Activated naive CD4-positive, alpha-beta T cell treated with anti-CD3 and anti-CD28 coated beads, Interleukin-2, amount 10 ng/mL, durations not matched to agents 7 days and 5 days (primary cell): Measurements from ENCODE around the gene JDP2.

Experiments used
- CTCF ChIA-PET: fragments of 350-600 bp; sonication (Branson Sonifier 250); formaldehyde crosslinking; loops from one replicate; lab custom pipeline; 2021; ENCODE audit warnings: antibody characterized with exemption; lab: Charles Lee
- DNase-seq: peaks from one replicate; pipeline ENCODE4 v3.0.0-alpha.2; 2020
- H3K27ac Mint-ChIP-seq: one replicate; pipeline ENCODE4 v1.8.0; 2021; ENCODE audit warnings: mild to moderate bottlenecking, moderate library complexity, mixed read lengths
- H3K27me3 Mint-ChIP-seq: one replicate; pipeline ENCODE4 v1.8.0; 2021; ENCODE audit warnings: mild to moderate bottlenecking, mixed read lengths
- H3K36me3 Mint-ChIP-seq: one replicate; pipeline ENCODE4 v1.8.0; 2021; ENCODE audit warnings: mixed read lengths
- H3K4me1 Mint-ChIP-seq: one replicate; pipeline ENCODE4 v1.8.0; 2021; ENCODE audit warnings: mixed read lengths
- H3K4me3 Mint-ChIP-seq: one replicate; pipeline ENCODE4 v1.8.0; 2021; ENCODE audit warnings: mild to moderate bottlenecking, moderate library complexity, mixed read lengths
- H3K9me3 Mint-ChIP-seq: one replicate; pipeline ENCODE4 v1.8.0; 2021; ENCODE audit warnings: mixed read lengths

The JDP2 gene

DNA sequence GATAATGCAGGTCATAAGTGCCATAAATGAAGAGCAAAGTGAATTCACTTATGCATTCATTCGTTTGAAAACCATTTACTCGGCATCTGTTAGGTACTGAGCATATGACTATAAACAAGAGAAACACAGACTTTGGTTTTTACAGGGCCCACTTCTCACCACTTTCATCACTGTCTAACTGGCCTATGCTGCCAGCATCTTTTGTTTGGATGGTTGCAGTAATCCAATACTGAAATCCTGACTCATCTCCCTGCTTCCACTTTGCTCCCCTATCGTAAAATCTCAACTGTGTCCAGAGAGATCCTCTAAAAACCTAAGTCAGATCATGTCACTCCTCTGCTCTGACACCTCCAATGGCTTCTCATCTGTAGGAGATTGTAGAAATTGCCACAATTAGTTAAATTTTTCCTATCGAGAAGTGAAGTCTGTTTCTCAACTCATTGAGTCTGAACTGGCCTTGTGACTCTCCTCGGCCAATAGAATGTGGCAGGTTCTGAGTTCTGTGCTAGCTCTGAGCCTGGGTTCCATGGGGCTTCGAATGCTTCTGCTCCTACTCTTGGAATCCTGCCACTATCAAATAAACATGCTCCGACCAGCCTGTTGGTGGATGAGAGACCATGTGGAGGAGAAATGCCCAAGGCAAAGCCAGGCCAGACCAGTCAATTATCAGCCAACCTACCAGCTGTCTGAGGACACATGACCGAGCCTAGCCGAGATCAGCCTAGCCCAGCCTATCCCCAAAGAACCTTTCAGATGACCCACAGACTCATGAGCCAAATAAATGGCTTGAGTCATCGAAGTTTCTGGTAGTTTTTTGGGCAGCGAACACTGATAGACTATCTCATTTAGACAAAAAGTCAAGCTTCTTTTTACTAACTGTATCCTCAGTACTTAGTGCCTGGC lies 92.3 kb downstream of the JDP2 start:
- H3K4me1 Mint-ChIP-seq = peaks cover 66% of the 10 kb centered on the region
- H3K9me3 Mint-ChIP-seq = no peaks in the 10 kb centered on the region
- peaks cover 6% of the 10 kb centered on the region for H3K27me3 Mint-ChIP-seq
- peak overlapping the region; percentile 0 for H3K27ac Mint-ChIP-seq
- CTCF ChIA-PET = interaction anchor here (0.8 to 12.5 kb wide), 10 partner anchors 10 to 135 kb away, joined by 4 to 161 read pairs (median 8); partner anchors contain the start of gene FLVCR2
- H3K36me3 Mint-ChIP-seq = peaks cover 22% of the 10 kb centered on the region
- no peak for DNase-seq
- H3K4me3 Mint-ChIP-seq = no peak overlapping the region

DNA sequence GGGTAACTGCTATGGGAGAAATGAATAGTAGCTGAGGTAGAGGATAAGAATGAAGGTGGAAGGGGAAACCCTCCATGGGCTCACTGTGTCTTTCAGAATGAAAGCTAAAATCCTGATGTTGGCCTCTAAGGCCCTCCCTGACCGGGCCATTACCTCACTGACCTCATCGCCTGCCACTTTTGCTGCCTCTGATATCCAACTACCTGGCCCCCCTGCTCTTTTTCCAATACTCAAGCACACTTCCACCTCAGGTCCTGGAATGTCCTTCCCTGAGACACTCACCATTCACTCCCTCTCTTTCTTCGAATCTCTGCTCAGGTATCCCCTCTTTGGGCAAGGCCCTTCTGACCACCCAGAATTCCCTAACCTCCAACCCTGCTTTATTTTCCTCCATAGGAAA lies 93.0 kb downstream of the JDP2 start:
- Mint-ChIP-seq H3K36me3 (peaks cover 29% of the 10 kb centered on the region), H3K4me3 (no peak overlapping the region), H3K9me3 (no peaks in the 10 kb centered on the region), H3K27ac (peak overlapping the region; percentile 99), H3K4me1 (peaks cover 64% of the 10 kb centered on the region), H3K27me3 (peaks cover 4% of the 10 kb centered on the region)
- DNase-seq = no peak
- CTCF ChIA-PET = interaction anchor here (0.8 to 12.5 kb wide), 7 partner anchors 9 to 56 kb away, joined by 4 to 161 read pairs (median 13); no protein-coding TSS in a partner anchor

DNA sequence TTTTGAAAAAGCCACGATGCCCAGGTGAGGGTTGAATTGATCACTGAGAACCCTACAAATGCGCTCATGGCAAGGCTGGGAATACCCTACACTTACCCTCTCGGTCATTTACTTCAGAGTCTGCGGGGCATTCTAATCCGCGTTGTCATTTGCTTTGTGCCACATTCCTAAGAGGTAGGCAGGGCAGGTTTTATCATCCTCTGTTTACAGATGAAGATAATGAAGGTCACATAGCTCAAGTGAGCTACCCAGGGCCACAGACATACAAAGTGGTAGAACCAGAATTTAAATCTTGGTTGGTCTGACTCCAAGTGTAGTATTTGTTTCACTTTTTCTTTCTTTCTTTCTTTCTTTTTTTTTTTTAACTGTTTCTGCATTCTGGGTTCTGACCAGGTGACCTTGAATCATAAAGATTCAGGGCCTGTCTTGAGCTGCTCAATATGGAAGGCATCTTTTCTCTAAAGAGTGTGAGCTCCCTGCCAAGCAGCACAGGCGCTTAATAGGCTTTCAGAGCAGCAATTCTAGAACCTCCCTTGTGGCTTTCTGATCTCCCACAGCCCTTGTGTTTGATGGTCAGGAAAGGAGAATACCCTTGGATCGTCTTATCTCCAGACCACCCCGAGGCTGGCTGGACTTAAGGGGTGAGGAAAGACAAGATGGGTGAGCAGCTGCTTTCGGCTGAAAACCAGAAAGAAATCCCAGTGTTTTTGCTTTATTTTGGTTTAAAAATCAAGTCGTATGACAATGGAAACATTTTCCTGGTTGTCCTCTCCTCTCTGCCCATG lies 93.8 kb downstream of the JDP2 start:
- Mint-ChIP-seq H3K36me3 (peaks cover 37% of the 10 kb centered on the region), H3K4me1 (peaks cover 65% of the 10 kb centered on the region), H3K27ac (peak overlapping the region; percentile 99), H3K27me3 (peaks cover 4% of the 10 kb centered on the region), H3K9me3 (no peaks in the 10 kb centered on the region), H3K4me3 (peak overlapping the region; percentile 99)
- peak; percentile 38 for DNase-seq
- CTCF ChIA-PET = interaction anchor here (1.4 to 12.5 kb wide), 6 partner anchors 8 to 45 kb away, joined by 4 to 161 read pairs (median 14); no protein-coding TSS in a partner anchor

GRCh38 chr14:75522224-75522982 lies 94.6 kb downstream of the JDP2 start, which contains the start of gene BATF:
BATF (plus strand) TSS chr14:75522469; CDS start chr14:75522683, 214 bp downstream.
- DNase-seq = peak; percentile 86
- H3K9me3 Mint-ChIP-seq = no peaks in the 10 kb centered on the region
- CTCF ChIA-PET = interaction anchor here (0.9 to 12.5 kb wide), 7 partner anchors 19 to 132 kb away, joined by 3 to 161 read pairs (median 13); partner anchors contain the start of gene FLVCR2

DNA sequence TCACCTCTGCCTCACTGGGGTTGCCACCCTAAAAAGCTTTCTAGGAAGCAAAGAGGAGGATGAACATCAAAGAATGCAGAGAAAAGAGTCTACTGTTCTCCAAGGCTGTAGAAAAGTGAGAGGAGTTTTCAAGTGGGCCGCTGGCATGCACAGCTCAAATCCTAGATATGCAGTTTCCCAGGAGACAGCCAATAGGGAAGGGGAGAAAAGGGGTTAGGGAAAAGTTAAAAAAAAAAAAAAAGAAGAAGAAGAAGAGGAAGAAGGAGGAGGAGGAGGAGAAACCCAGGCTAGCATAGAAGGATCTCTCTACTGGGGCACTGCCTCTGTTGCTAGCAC lies 95.1 kb downstream of the JDP2 start:
- Mint-ChIP-seq H3K4me1 (peaks cover 76% of the 10 kb centered on the region), H3K36me3 (peaks cover 48% of the 10 kb centered on the region), H3K27me3 (peaks cover 4% of the 10 kb centered on the region), H3K4me3 (peak overlapping the region; percentile 99), H3K9me3 (no peaks in the 10 kb centered on the region), H3K27ac (peak overlapping the region; percentile 99)
- CTCF ChIA-PET = interaction anchor here (0.9 to 12.5 kb wide), 7 partner anchors 18 to 131 kb away, joined by 3 to 161 read pairs (median 13); partner anchors contain the start of gene FLVCR2
- DNase-seq = no peak

More at GRCh38 chr14:75522224-75522982, 94.6 kb downstream of the JDP2 start, which contains the start of gene BATF:
- H3K4me1 Mint-ChIP-seq = peaks cover 71% of the 10 kb centered on the region
- H3K27me3 Mint-ChIP-seq = peaks cover 4% of the 10 kb centered on the region
- peak within 1 kb of the TSS; percentile 99 for H3K27ac Mint-ChIP-seq
- peaks cover 43% of the 10 kb centered on the region for H3K36me3 Mint-ChIP-seq
- H3K4me3 Mint-ChIP-seq = peak within 1 kb of the TSS; percentile 99
